ENCODE results near the gene UBA5. TPM values are rescaled to one million over a fixed set of nuclear protein-coding genes. Genes with fewer than 3 reads are reported as not detected.

Gene UBA5
- total RNA-seq, 1 donor from 2014 or later = 30.3 TPM

DNA sequence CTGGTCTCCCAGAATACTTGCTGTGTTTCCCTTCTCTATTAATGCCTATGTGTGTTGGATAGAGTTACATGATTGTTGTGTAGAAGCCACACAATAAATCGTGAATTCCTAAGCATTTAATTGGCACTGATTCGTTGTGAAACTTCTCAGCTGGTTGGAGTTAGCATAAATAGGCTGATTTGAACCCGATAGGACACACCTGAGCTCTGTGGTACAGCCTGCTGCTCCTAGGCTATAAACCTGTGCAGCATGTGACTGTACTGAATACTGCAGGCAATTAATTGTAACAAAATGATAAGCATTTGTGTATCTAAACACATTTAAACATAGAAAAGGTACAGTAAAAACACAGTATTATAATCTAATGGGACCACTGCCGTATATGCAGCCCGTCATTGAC is 5.4 kb upstream of the UBA5 start:
- FAIRE-seq = no peak
- Histone ChIP-seq H3K27me3 (ENCODE audit: control insufficient read depth, insufficient read depth, low read length) (no peaks in the 10 kb centered on the region), H3K36me3 (ENCODE audit: control insufficient read depth, insufficient read depth, low read length) (no peaks in the 10 kb centered on the region), H3K4me3 (ENCODE audit: low read depth, low read length) (no peak overlapping the region)
- TF ChIP-seq, protein P1, sequence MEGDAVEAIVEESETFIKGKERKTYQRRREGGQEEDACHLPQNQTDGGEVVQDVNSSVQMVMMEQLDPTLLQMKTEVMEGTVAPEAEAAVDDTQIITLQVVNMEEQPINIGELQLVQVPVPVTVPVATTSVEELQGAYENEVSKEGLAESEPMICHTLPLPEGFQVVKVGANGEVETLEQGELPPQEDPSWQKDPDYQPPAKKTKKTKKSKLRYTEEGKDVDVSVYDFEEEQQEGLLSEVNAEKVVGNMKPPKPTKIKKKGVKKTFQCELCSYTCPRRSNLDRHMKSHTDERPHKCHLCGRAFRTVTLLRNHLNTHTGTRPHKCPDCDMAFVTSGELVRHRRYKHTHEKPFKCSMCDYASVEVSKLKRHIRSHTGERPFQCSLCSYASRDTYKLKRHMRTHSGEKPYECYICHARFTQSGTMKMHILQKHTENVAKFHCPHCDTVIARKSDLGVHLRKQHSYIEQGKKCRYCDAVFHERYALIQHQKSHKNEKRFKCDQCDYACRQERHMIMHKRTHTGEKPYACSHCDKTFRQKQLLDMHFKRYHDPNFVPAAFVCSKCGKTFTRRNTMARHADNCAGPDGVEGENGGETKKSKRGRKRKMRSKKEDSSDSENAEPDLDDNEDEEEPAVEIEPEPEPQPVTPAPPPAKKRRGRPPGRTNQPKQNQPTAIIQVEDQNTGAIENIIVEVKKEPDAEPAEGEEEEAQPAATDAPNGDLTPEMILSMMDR (IDR thresholded peaks at IDR 0.05; ENCODE audit: insufficient read depth, low read length, severe bottlenecking) = no peak
- no peak for DNase-seq (ENCODE audit: low read depth)

DNA sequence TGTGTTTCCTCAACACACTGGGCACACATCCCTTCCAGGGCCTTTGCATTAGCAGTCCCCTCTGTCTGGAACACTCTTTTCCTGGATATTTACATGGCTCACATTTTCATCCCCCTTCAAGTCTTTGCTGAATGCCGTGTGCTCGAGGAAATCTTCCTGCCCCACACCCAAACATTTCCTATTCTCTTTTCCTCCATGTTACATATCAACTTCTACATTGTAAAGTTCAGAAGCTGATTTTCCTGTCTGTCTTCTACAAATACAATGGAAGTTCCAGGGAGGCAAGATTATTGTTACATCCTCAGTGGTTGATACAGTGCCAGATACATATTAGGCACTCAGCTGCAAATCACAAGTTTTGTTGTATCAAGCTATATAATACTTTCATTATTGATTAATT is 4.7 kb upstream of the UBA5 start:
- FAIRE-seq (no peak), DNase-seq (ENCODE audit: low read depth) (no peak)
- H3K36me3 ChIP-seq (ENCODE audit: control insufficient read depth, insufficient read depth, low read length) = no peaks in the 10 kb centered on the region
- TF ChIP-seq, protein P1 (IDR thresholded peaks at IDR 0.05; ENCODE audit: insufficient read depth, low read length, severe bottlenecking) = no peak
- H3K27me3 ChIP-seq (ENCODE audit: control insufficient read depth, insufficient read depth, low read length) = no peaks in the 10 kb centered on the region
- no peak overlapping the region for H3K4me3 ChIP-seq (ENCODE audit: low read depth, low read length)

DNA sequence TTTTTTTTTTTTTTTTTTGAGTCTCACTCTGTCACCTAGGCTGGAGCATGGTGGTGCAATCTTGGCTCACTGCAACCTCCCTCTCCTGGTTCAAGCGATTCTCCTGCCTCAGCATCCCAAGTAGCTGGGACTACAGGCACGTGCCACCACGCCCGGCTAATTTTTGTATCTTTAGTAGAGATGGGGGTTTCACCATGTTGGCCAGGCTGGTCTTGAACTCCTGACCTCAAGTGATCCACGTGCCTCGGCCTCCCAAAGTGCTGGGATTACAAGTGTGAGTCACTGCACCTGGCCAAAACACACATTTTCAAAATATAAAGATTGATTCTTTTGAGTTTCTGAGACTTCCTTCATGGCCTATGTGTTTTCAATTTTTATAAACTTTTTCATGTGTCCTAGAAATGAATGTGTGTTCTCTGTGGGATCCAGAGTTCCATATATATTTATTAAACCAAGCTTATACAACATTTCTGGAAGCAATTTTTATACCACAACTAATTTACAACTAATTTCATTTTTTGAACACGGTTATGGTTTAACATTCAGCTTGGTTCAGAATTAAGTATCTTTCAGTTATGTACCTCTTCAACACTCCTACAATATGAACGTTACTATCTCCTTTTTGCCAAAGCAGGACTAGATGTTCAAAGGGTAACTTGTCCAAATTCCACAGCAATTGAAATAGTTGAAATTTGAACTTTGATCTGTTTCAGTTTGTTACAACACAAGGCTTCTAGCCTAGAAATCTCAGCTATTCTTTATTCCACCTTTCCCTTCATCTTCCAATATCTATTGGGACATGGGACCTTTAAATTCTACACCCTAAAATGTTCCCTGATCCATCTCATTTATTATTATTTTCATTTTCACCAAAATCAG is 2.0 kb upstream of the UBA5 start:
- Histone ChIP-seq H3K36me3 (ENCODE audit: control insufficient read depth, insufficient read depth, low read length) (no peaks in the 10 kb centered on the region), H3K27me3 (ENCODE audit: control insufficient read depth, insufficient read depth, low read length) (no peaks in the 10 kb centered on the region), H3K4me3 (ENCODE audit: low read depth, low read length) (no peak overlapping the region)
- TF ChIP-seq, protein P1 (IDR thresholded peaks at IDR 0.05; ENCODE audit: insufficient read depth, low read length, severe bottlenecking) = no peak
- DNase-seq (ENCODE audit: low read depth) (no peak), FAIRE-seq (no peak)

DNA sequence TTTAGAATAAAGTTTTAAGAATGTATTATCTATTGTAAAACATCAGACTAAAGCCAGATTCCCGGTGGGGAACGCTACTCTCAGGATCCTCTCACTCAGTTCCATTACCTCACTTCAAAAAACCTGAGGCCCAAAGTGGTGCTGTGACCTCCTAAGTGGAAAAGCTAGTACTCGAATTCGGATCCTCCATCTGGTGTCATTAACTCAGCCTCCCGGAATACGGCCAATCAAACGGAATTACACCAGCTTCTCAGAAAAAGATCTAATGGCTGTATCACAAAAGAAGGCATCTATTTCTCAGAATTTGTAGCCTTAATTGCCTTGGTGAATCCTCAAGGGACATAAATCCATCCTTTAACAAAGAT is 1.1 kb upstream of the UBA5 start:
- no peaks in the 10 kb centered on the region for H3K36me3 ChIP-seq (ENCODE audit: control insufficient read depth, insufficient read depth, low read length)
- no peak for FAIRE-seq
- peak overlapping the region; percentile 85 for H3K4me3 ChIP-seq (ENCODE audit: low read depth, low read length)
- H3K27me3 ChIP-seq (ENCODE audit: control insufficient read depth, insufficient read depth, low read length) = no peaks in the 10 kb centered on the region
- no peak for DNase-seq (ENCODE audit: low read depth)
- TF ChIP-seq, protein P1 (IDR thresholded peaks at IDR 0.05; ENCODE audit: insufficient read depth, low read length, severe bottlenecking) = no peak

DNA sequence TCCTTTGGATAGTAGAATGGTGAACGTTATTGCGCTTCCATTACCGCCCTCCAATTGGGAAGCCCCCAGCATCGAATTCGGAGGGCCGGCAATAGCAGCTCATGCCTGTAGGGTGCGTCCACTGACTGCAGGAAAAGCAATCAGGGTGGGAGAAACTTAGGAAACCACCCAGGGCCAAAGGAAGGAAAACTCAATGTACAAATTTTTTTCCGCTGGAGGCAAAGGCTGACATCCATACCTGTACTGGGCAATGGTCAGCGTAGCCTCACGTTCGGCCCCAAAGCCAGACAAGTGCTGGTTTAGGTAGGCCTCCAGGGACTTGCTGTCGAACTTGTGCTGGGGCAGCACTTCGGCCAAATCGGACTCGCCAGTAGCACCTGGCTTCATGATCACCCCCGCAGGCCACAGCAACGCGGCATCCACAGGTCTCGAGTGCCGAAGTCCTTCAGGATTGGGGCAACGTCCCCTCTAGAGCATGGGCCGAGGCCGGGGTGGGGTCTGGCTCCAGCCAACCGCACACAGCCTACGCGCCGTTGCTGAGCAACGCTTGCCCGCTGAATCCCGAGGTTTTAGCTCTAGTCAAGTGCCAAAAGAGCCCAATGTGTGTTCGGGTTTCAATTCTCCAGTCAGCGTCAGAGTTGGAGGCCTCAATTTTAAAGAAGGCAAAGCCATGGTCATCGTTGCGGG is 621 bp upstream of the UBA5 start, which contains the start of gene ACAD11:
ACAD11 (minus strand) TSS at position 445 of the 687 bp plus-strand sequence; CDS start at position 387, 58 bp downstream.
- TF ChIP-seq, protein P1 (IDR thresholded peaks at IDR 0.05; ENCODE audit: insufficient read depth, low read length, severe bottlenecking) = peak; percentile 52
- DNase-seq (ENCODE audit: low read depth) (peak; percentile 61), FAIRE-seq (no peak)
- H3K36me3 ChIP-seq (ENCODE audit: control insufficient read depth, insufficient read depth, low read length) = no peaks in the 10 kb centered on the region
- H3K4me3 ChIP-seq (ENCODE audit: low read depth, low read length) = peak within 1 kb of the TSS; percentile 85
- H3K27me3 ChIP-seq (ENCODE audit: control insufficient read depth, insufficient read depth, low read length) = no peaks in the 10 kb centered on the region

All from bronchial epithelial cell (primary cell).